Measurements from ENCODE around the gene TAS2R40.

The TAS2R40 gene

GRCh38 chr7:143271240-143271639 lies 49.4 kb downstream of the TAS2R40 start:
- ChIA-PET CTCF (no interaction called here), POLR2A (ENCODE audit: low non-redundant PET) (no interaction called here)
- DNase-seq (ENCODE audit: low spot score) = no peak
- TF ChIP-seq CTCF (conservative IDR thresholded peaks at IDR 0.05; ENCODE audit: low read depth) = no peak
- no peak overlapping the region for H3K27ac ChIP-seq

Data from RWPE1 (cell line).